Sigmoid colon (tissue), 4 donors: ENCODE results near the gene PDGFRB.

ENCODE experiments used
- EP300 ChIP-seq, 4 donors: sonication (generic); formaldehyde crosslinking; IDR thresholded peaks; one replicate each; pipeline ENCODE4 v1.6.1; 2017; ENCODE audit warnings: antibody characterized with exemption in 4 of 4
- POLR2A ChIP-seq, 2 donors: fragments of 450-650 bp; IDR thresholded peaks; one replicate each; pipeline ENCODE4 v1.6.1; 2016; ENCODE audit warnings: antibody characterized with exemption in 2 of 2, mild to moderate bottlenecking in 2 of 2, moderate library complexity in 2 of 2
- POLR2AphosphoS5 ChIP-seq, 4 donors: sonication (generic); formaldehyde crosslinking; IDR thresholded peaks; one replicate each; pipeline ENCODE4 v1.6.1; 2017; ENCODE audit warnings: antibody characterized with exemption in 4 of 4
- TF ChIP-seq, protein P1 (sequence below), 4 experiments: fragments of 450-650 bp in 3 of 4; fragments of 200-600 bp in 1 of 4; IDR thresholded peaks; one replicate each; pipeline ENCODE4 v1.5.1; 2016 to 2019; ENCODE audit warnings: antibody characterized with exemption in 4 of 4, mild to moderate bottlenecking in 3 of 4, moderate library complexity in 2 of 4

DNA sequence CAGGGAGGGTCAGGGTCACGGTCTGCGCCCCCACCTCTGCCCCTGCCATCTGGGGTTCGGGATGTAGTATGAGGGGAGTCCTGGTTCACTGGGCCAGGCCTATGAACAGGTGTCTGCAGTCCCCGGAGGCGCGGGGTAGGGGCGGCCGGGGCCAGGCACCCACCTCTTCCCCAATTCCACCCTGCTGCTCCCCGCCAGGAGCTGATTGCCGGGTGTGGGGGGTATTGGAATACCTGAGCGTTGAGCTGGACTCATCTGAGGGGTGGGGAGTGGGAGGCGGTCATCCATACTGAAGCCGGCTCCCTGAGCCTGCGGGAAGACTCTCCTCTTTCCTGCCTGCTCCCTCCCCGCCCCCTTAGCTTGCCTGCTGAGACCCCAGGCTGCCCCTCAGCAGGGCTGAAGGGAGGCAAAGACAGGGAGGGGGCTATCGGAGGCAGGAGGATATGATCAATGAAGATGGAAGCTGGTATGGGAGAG lies 34.9 kb upstream of the PDGFRB start:
- TF ChIP-seq, protein P1, sequence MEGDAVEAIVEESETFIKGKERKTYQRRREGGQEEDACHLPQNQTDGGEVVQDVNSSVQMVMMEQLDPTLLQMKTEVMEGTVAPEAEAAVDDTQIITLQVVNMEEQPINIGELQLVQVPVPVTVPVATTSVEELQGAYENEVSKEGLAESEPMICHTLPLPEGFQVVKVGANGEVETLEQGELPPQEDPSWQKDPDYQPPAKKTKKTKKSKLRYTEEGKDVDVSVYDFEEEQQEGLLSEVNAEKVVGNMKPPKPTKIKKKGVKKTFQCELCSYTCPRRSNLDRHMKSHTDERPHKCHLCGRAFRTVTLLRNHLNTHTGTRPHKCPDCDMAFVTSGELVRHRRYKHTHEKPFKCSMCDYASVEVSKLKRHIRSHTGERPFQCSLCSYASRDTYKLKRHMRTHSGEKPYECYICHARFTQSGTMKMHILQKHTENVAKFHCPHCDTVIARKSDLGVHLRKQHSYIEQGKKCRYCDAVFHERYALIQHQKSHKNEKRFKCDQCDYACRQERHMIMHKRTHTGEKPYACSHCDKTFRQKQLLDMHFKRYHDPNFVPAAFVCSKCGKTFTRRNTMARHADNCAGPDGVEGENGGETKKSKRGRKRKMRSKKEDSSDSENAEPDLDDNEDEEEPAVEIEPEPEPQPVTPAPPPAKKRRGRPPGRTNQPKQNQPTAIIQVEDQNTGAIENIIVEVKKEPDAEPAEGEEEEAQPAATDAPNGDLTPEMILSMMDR (IDR thresholded peaks at IDR 0.05), result no peak
- TF ChIP-seq EP300 (IDR thresholded peaks at IDR 0.05), result no peak
- no peak for TF ChIP-seq POLR2A (IDR thresholded peaks at IDR 0.05)
- no peak for TF ChIP-seq POLR2AphosphoS5 (IDR thresholded peaks at IDR 0.05)
